SK-N-SH treated with all-trans-retinoic acid at 6 μM for 48 hours (cell line): Measurements from ENCODE around the gene SEMA4D.

Experiments
- ATAC-seq: fragments of 200-7000 bp; cut with Tn5 transposase; 3 replicates; pipeline ENCODE4 v1.9.1; 2020; ENCODE audit warnings: mild to moderate bottlenecking, moderate library complexity
- ARNTL ChIP-seq: fragments of 450-650 bp; formaldehyde crosslinking; IDR thresholded peaks from 2 replicates; pipeline ENCODE4 v1.5.0; 2020; ENCODE audit warnings: low read depth, mild to moderate bottlenecking, moderate library complexity, borderline replicate concordance
- BACH2 ChIP-seq: fragments of 250-450 bp; sonication (Bioruptor Pico); IDR thresholded peaks from 2 replicates; pipeline ENCODE4 v1.9.0; 2021; ENCODE audit warnings: mild to moderate bottlenecking, borderline replicate concordance
- CSDC2 ChIP-seq: fragments of 250-450 bp; sonication (Bioruptor Pico); IDR thresholded peaks from 2 replicates; pipeline ENCODE4 v1.5.0; 2020; ENCODE audit warnings: mild to moderate bottlenecking, moderate library complexity
- CSRNP3 ChIP-seq: fragments of 250-450 bp; sonication (Bioruptor Pico); IDR thresholded peaks from 2 replicates; pipeline ENCODE4 v1.5.1; 2021; ENCODE audit warnings: mild to moderate bottlenecking, moderate library complexity
- ESRRG ChIP-seq: fragments of 250-450 bp; sonication (Bioruptor Pico); IDR thresholded peaks from 2 replicates; pipeline ENCODE4 v1.6.1; 2021; ENCODE audit warnings: mild to moderate bottlenecking
- GLIS3 ChIP-seq: fragments of 250-450 bp; sonication (Bioruptor Pico); IDR thresholded peaks from 2 replicates; pipeline ENCODE4 v1.5.0; 2020; ENCODE audit warnings: mild to moderate bottlenecking, moderate library complexity
- ISL1 ChIP-seq: fragments of 250-450 bp; sonication (Bioruptor Pico); IDR thresholded peaks from 2 replicates; pipeline ENCODE4 v2.1.2; 2022; ENCODE audit warnings: mild to moderate bottlenecking, moderate library complexity
- OSR1 ChIP-seq: fragments of 250-450 bp; sonication (Bioruptor Pico); IDR thresholded peaks from 2 replicates; pipeline ENCODE4 v1.8.0; 2022; ENCODE audit warnings: moderate library complexity, mild to moderate bottlenecking, inconsistent platforms
- PATZ1 ChIP-seq: fragments of 250-450 bp; sonication (Bioruptor Pico); IDR thresholded peaks from 2 replicates; pipeline ENCODE4 v1.8.0; 2020; ENCODE audit warnings: mild to moderate bottlenecking, moderate library complexity, borderline replicate concordance
- PPARA ChIP-seq: fragments of 250-450 bp; sonication (Bioruptor Pico); IDR thresholded peaks from 2 replicates; pipeline ENCODE4 v1.5.0; 2020; ENCODE audit warnings: mild to moderate bottlenecking, borderline replicate concordance
- SNAI2 ChIP-seq: fragments of 250-450 bp; sonication (Bioruptor Pico); IDR thresholded peaks from 2 replicates; pipeline ENCODE4 v1.5.0; 2020; ENCODE audit warnings: mild to moderate bottlenecking, moderate library complexity
- TCF4 ChIP-seq: fragments of 250-450 bp; sonication (Bioruptor Pico); IDR thresholded peaks from 2 replicates; pipeline ENCODE4 v1.8.0; 2021; ENCODE audit warnings: mild to moderate bottlenecking, moderate library complexity, borderline replicate concordance
- TOX ChIP-seq: fragments of 250-450 bp; sonication (Bioruptor Pico); IDR thresholded peaks from 2 replicates; pipeline ENCODE4 v1.8.0; 2021; ENCODE audit warnings: mild to moderate bottlenecking, moderate library complexity, borderline replicate concordance
- TSHZ2 ChIP-seq: fragments of 250-450 bp; sonication (Bioruptor Pico); IDR thresholded peaks from 2 replicates; pipeline ENCODE4 v1.5.0; 2020; ENCODE audit warnings: mild to moderate bottlenecking, moderate library complexity
- ZC3H10 ChIP-seq: fragments of 250-450 bp; sonication (Bioruptor Pico); IDR thresholded peaks from 2 replicates; pipeline ENCODE4 v1.5.1; 2021; ENCODE audit warnings: mild to moderate bottlenecking, moderate library complexity
- ZFP3 ChIP-seq: fragments of 250-450 bp; sonication (Bioruptor Pico); IDR thresholded peaks from 2 replicates; pipeline ENCODE4 v1.5.0; 2020; ENCODE audit warnings: mild to moderate bottlenecking, moderate library complexity
- ZFP30 ChIP-seq: fragments of 450-650 bp; formaldehyde crosslinking; IDR thresholded peaks from 2 replicates; pipeline ENCODE4 v1.5.0; 2022; ENCODE audit warnings: mild to moderate bottlenecking, moderate library complexity
- ZNF70 ChIP-seq: fragments of 450-650 bp; formaldehyde crosslinking; IDR thresholded peaks from 2 replicates; pipeline ENCODE4 v1.5.0; 2020; ENCODE audit warnings: mild to moderate bottlenecking, moderate library complexity
- ZNF8 ChIP-seq: fragments of 450-650 bp; formaldehyde crosslinking; IDR thresholded peaks from 2 replicates; pipeline ENCODE4 v1.5.0; 2020; ENCODE audit warnings: mild to moderate bottlenecking, moderate library complexity
- TF ChIP-seq, protein P1 (sequence below): fragments of 250-450 bp; sonication (Bioruptor Pico); IDR thresholded peaks from 2 replicates; pipeline ENCODE4 v1.8.0; 2021; ENCODE audit warnings: low read depth, mild to moderate bottlenecking, moderate library complexity, borderline replicate concordance

SEMA4D gene

GRCh38 chr9:89528131-89528530 is 30.2 kb upstream of the SEMA4D start:
- ATAC-seq, result no peak

DNA sequence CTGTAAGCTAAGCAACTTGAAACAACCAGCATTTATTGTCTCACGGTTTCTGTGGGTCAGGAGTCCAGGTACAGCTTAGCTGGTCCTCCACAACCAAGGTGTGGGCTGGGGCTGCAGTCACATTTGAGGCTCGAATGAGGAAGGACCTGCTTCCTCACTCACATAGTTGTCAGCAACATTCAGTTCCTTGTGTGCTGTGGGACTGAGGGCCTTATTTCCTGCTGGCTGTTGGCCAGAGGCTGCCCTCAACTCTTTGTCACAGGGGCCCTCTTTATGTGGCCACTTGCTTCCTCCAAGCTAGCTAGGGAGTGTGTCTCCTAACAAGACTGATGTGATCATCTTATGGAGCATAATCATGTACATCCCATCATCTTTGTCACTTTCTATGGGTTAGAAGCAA is 29.2 kb upstream of the SEMA4D start:
- TF ChIP-seq CSRNP3 (no peak), ZFP3 (no peak), SNAI2 (CRISPR knock-in tag) (no peak), BACH2 (CRISPR knock-in tag) (no peak), TSHZ2 (CRISPR knock-in tag) (no peak), ARNTL (CRISPR knock-in tag) (no peak), ZNF70 (no peak), TOX (no peak), CSDC2 (CRISPR knock-in tag) (no peak), ESRRG (CRISPR knock-in tag) (no peak)
- TF ChIP-seq, protein P1, sequence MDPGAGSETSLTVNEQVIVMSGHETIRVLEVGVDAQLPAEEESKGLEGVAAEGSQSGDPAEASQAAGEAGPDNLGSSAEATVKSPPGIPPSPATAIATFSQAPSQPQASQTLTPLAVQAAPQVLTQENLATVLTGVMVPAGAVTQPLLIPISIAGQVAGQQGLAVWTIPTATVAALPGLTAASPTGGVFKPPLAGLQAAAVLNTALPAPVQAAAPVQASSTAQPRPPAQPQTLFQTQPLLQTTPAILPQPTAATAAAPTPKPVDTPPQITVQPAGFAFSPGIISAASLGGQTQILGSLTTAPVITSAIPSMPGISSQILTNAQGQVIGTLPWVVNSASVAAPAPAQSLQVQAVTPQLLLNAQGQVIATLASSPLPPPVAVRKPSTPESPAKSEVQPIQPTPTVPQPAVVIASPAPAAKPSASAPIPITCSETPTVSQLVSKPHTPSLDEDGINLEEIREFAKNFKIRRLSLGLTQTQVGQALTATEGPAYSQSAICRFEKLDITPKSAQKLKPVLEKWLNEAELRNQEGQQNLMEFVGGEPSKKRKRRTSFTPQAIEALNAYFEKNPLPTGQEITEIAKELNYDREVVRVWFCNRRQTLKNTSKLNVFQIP, result no peak
- ATAC-seq, result no peak

More at GRCh38 chr9:89528131-89528530, 30.2 kb upstream of the SEMA4D start:
- no peak for TF ChIP-seq CSRNP3
- no peak for TF ChIP-seq CSDC2 (CRISPR knock-in tag)
- no peak for TF ChIP-seq GLIS3 (CRISPR knock-in tag)
- TF ChIP-seq ZFP30, result no peak
- TF ChIP-seq PPARA, result no peak
- TF ChIP-seq TCF4 (CRISPR knock-in tag), result no peak
- TF ChIP-seq ZC3H10, result no peak
- TF ChIP-seq PATZ1, result no peak
- no peak for TF ChIP-seq ISL1 (CRISPR knock-in tag)
- no peak for TF ChIP-seq ZNF8 (CRISPR knock-in tag)
- no peak for TF ChIP-seq ARNTL (CRISPR knock-in tag)
- TF ChIP-seq BACH2 (CRISPR knock-in tag), result no peak
- TF ChIP-seq ZNF70, result no peak
- TF ChIP-seq OSR1 (CRISPR knock-in tag), result no peak
- no peak for TF ChIP-seq ESRRG (CRISPR knock-in tag)
- TF ChIP-seq TSHZ2 (CRISPR knock-in tag), result no peak
